HL-60/S4 treated with phorbol 12-myristate 13-acetate at 8.2 ng/mL for 4 days and 3 days (cell line): ENCODE data around the gene C2CD3.

Experiments
- in situ Hi-C: fragments of 300-500 bp; cut with MboI; formaldehyde crosslinking; loops from 2 replicates; pipeline ENCODE4 v1.15.0; 2022; ENCODE audit warnings: low sequenced_read_pairs

The C2CD3 gene

DNA sequence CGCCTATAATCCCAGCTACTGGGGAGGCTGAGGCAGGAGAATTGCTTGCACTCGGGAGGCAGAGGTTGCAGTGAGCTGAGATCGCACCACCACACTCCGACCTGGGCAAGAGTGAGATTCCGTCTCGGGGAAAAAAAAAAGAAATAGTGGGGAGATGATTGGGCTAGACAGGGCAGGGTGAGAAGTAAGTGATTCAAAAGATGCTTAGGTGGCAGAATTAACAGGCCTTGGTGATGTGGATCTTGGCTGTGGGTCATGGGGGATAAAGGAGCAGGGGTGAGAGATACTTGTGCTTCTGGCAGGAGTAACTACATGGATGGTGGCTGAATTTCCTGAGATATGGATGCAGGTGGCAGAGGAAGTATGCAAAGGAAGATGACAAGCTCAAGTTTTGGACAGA is 148.8 kb downstream of the C2CD3 start:
- in situ Hi-C loops, result no loop called here

DNA sequence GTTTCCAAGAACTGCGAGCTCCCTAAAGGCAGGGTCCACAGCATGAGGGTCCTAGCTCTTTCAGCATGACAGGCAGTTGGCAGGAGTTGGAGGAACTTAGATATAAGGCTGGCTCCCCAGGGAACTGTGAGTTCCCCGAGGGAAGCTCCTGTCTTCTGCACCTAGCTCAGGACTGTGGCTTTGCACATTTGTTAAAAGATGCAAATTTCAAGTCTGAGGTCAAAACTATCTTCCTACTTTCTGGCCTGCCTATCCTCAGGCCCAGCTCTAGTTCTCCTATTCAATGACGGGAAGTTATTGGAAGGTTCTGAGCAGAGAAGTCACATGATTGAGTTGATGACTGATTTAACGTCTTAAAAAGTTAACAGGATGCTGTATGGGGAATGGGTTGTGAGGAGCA is 150.3 kb downstream of the C2CD3 start:
- in situ Hi-C loops, result no loop called here

DNA sequence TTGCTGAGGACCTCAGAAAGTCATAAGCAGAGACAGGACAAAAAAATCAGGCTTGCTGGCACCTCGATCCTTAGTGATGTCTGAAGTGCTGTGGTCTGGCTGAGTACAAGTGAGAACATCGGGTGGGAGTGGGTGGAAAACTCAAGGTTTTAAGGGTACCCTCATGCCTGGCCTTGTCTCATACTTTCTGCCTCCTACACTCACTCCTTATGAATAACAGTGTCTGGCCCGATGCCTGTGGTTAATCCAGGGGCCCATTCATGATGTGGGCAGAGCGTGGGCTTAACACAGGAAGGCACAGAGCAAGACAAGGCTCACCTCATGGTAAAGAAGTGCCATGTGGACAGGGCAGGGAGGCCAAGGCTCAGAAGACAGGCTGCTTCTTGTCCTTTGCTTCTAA is 150.9 kb downstream of the C2CD3 start:
- in situ Hi-C loops, result no loop called here

DNA sequence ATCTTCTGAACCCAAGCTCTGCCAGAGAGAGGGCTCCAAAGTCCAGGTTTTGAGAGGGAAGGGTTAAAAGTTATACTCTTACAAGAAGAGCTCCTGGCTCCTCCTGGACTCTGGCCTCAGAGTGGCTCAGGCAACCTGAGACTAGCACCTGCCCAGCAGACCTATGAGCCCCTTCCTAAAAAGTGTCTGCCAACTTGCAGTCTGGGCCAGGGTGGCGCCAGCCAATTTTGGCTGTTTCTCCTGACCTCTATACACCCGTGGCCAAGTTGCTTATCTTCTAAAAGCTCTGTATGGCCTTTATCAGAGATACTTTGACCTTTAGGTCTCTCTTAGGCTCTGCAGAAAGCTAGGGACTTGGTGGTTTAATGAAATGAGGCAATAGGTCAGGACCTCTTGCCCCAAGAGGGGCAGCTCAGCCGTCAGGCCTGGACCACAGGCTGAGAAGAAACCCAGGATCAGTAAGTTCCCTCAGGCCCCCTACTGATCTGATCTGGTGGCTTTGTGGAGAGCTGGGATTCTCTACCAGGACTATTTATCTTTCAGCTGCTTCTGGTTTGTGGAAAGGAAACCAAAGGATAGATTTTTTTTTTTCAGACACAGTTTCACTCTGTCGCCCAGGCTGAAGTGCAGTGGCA is 151.6 kb downstream of the C2CD3 start:
- in situ Hi-C loops, result no loop called here

DNA sequence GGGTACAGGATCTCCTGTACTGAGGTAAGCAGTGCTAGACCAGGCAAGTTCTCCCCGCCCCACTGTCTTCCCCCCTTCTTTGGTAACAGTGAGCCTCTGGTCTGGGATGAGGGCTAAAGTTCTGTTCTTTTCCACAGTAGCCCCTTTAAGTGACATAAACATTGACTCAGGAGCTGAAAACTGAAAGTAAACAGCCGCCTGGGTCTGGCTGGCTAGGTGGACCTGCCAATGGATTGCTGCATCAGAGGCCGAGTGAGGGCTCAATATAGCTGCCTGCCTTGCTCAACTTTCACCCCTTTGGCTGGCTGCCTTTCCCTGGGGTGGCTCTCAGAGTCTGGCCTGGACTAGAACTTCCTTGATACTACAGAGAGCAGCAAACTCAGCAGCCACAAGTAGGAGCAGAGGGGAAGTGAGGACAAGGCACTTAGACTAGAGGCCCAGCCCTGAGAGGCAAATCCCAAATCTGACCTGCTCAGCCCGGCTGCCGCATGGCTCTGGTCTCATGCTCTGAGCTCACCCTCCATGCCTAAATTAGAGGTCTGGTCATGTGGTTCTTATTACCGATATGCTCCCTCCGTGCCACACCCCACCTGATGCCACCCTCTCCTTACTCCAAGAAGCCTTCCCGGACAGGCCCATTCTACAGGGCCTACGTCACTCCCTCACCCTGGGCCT is 152.3 kb downstream of the C2CD3 start:
- in situ Hi-C loops, result no loop called here

DNA sequence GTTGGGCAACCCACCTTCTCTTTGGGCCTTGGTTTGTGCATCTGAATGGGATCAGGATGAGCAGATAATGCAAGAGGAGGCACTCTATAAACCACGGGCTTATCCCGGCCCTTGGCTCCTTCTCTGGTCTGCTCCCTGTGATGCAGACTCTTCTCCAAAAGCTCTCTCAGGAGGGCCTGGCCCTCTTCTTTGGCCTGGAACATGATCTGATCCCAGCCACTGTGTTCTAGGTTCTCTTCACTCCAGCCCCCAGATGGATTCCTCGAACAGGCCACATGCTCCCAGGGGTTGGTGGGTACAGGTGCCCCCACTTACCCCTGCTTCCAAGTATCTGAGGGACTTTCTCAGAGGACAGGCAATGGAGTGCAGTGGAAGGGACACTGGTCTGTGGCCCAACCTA is 153.2 kb downstream of the C2CD3 start:
- in situ Hi-C loops, result no loop called here

DNA sequence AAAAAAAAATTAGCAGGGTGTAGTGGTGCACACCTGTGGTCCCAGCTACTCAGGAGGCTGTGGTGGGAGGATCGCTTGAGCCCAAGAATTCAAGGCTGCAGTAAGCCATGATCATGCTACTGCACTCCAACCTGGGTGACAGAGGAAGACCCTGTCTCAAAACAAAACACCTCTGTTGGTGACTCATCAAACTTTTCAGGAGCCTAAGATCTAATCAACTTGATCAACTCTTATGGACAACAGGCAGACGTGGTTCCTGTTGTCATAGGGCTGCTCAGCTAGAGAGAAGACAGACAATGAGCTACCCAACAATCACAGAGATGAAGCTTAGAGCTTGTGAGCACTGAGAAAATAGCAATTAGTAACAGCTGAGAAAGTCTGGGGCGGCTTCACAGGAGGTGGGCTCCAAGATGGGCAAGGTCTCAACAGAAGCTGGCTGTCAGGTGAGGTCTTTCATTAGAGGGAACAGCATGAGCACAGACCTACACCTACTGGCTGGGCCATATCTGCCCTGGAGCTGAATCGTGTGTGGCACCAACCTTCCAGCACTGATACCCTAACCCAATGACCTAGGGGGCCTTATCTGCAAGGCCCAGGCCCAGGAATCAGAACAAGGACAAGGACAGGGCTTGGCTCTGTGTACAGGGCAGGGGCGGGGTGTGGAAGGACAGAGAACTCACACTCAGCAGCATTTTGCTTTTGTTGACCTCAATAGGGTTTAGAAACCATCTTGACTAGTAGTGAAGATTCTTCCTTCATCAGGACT is 154.7 kb downstream of the C2CD3 start:
- in situ Hi-C loops, result no loop called here

DNA sequence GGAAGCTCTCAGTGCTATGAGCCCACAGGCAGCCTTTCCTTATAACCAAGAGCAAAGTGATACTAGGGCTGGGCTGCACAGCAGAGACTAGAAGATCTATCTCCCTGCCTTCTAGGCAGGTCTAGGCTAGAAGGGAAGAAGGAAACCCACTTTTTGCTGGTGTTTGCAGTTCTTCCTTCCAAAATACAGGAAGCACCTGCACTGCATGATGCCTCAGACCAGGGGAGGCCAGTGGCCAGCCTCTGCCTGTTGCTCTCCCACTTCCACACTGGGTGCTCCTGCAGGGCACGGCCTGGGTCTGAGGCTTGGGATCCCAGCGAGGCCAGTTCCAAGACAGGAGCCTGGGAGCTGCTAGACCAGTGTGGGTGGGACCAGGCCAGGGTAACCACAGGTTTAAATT is 155.9 kb downstream of the C2CD3 start:
- in situ Hi-C loops, result no loop called here

DNA sequence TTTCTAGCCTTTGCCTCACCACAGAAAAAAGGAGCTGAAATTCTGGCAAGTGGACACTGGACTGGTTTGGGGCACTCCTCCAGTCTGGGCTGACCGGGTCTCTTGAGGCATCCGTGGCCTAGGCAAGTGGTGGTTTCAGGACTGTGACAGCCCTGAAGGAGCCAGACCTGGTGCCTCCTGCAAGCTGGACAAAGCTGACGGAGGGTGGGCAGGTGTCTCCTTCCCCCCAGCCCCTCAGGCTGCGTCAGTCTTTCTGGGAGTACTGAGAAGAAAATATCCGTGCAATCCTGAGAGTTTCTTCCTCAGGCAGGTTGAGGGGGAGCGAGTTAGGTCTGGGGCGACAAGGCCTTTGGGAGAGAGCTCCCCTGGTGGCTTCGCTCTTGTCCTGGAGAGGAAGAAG is 157.7 kb downstream of the C2CD3 start:
- in situ Hi-C loops, result no loop called here

DNA sequence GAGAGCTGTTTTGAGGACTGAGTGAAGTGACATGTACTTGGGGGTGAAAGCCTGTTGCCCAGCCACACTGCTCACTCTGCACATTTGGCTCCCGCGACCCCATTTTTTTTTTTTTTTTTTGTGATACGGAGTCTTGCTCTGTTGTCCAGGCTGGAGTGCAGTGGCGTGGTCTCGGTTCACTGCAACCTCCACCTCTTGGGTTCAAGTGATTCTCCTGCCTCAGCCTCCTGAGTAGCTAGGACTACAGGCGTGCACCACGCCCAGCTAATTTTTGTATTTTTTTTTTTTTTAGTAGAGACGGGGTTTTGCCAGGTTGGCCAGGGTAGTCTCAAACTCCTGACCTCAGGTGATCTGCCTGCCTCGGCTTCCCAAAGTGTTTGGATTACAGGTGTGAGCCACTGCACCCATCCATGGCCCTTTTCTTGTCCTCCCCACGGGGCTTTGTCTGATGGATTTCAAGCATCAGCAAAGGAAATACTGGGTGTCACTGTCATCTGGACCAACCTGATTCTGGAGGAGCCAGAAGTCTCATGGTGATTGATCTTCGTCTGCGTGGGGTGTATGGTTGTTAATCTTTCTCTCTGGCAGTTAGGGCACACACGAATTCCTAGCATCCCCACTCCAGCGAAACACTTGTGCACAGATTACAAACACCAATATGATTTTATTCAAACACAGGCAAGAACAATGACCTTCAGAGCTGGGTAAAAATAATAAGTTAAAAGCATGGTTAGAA is 158.6 kb downstream of the C2CD3 start:
- in situ Hi-C loops, result no loop called here

DNA sequence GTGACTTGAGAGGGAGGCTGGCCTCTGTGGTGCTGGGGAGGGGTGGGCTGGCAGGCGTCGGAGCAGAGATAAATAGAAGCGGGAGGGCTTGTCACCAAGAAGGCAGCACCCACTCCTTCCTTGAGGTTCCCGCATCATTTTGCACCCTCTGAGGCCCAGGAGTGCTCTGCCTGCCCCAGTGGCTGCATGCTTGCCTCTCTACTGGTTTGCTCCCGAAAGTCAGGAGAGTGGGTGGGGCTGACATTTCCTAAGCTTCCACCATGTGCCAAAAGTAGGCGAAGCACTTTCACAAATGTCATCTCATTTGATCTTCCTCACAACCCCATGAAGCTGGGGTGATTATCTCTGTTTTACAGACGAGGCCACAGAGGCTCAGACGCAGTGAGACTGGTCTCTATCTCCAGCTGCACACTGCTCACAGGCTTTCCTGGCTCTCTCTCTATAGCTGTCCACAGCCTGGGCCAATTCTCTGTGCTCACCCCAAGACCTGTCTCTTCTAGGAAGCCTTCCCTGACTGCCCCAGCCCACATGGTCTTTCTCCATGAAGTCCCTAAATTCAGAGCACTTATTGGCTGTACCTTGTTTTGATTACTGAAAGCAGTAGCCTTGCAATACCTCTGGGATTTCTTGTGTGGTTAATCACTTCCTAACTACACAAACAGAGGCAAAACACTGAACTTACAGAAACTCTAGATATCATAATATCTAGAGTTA is 159.3 kb downstream of the C2CD3 start:
- in situ Hi-C loops, result no loop called here

DNA sequence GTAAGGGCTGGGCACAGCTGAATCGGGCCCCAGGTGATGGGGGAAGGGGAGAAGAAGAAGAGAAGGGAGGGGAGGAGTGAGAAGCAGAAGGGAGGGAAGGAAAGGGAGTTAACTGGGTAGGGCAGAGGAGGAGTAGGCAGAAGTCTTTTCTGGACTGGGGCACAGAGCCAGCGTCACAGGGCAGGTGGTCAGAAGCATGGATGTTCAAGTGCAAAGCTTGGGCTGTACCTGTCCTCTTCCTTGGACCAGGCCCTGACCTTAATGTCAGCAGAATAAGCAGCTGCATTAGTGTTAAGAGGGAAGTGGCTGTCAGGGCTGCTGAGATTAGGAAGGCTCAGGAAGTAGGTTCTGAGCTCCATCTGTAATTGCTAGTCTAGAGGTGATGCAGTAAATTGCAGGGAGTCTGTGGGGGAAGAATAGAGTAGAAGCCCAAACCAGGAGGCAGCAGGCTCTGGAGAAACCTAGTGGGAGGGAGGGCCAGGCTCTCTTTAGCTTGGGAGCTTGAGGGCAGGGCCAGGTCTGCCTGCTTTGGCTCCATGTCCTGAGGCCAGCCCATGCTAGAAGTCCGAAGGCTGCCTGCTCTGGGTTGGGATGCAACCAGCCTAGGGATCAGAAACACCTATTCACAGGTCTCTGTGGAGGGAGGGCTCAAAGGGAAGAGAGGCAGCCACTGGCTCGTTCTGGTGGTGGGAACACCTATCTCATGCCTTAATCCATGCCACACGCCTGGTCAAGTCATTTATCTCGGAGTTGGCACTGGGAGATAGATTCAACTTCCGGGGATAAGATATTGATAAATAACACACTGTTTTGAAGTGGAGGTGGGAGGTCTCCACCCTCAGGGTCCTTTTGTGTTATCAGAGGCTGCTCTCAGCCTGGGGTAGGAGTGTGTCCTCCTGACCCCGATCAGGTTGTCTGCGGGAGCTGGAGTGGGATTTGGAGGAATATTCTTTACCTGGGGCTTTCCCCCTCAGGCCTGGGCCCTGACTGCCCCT is 160.2 kb downstream of the C2CD3 start:
- in situ Hi-C loops, result no loop called here

DNA sequence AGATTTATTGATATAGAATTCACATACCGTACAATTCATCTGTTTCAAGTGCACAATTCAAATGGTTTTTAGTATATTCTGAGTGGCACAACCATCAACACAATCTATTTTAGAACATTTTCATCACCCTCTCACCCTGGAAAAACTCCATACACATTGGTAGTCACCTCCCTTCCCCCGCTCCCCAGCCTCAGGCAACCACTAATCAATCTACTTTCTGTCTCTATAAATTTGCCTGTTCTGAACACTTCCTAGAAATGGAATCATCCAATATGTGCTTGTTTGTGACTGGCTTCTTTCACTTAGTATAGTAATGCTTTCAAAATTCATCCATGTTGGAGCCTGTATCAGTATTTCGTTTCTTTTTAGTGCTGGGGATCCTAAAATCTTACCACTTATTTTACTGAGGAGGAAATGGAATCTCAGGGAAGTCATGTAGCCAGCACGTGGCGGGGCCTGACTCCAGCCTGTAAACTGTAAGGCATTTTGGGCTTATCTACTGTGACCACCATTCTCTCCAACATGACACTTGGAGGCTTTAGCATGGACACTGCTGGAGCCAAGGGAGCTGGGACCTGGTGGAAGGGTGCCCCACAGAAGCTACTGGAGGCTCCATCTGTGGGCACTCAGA is 161.0 kb downstream of the C2CD3 start:
- in situ Hi-C loops, result no loop called here

DNA sequence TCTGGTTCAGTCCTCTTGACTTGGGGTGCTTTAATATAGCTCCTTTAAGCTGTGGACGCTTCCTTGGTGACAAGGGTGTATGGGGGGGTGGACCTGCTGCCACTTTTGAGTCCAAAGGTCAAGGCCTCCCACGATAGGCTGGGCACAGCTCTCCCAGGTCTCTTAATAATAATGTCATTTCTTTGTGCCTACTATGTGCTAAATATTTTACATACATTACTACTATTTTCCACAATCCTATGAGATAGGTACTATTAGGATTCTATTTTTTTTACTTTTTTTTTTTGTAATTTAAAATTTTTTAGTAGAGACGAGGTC is 161.6 kb downstream of the C2CD3 start:
- in situ Hi-C loops, result no loop called here

DNA sequence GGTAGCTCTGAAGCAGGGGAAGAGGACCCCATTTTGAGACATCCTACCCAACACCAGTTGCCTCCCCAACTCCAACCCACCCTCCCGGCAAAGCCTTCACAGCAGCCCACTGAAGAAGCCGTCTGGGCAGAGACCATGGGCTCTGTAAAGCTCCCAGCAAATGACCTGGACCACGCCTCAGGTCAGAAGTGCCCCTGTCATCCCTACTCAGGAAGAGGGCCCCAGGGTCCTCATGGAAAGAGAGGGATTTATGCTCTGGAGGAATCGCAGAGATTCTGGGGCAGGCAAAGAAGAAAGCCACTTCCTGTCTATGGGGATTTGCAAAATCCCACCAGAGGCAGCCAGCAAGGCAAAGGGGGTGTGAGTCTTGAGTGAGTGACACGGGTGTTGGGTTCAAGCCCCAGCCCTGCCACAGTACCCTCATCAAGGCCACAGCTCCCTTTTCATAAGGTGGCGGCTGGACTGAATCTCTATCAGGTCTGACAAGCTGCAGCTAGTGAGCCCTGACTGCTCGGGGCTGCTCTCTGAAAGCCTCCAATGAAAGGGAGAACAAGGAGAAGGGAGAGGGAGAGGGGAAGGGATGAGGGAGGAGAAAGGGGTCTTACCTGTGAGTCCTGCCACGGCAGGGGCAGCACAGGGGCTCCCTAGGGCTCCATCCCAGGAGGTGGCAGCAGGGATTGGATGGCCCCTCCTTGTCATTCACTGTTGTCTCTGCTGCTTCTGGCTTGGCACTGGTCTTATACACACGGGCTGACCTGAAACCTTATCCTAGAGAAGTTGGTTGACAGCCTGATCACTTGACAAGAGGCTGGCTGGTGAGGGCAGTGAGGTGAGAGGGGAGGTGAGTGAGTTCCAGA is 162.2 kb downstream of the C2CD3 start, which contains the start of gene UCP3:
Gene UCP3 (minus strand): TSS at position 713 of the 857 bp plus-strand sequence. CDS start 2,043 bp downstream, outside the sequence.
- in situ Hi-C loops, result no loop called here

DNA sequence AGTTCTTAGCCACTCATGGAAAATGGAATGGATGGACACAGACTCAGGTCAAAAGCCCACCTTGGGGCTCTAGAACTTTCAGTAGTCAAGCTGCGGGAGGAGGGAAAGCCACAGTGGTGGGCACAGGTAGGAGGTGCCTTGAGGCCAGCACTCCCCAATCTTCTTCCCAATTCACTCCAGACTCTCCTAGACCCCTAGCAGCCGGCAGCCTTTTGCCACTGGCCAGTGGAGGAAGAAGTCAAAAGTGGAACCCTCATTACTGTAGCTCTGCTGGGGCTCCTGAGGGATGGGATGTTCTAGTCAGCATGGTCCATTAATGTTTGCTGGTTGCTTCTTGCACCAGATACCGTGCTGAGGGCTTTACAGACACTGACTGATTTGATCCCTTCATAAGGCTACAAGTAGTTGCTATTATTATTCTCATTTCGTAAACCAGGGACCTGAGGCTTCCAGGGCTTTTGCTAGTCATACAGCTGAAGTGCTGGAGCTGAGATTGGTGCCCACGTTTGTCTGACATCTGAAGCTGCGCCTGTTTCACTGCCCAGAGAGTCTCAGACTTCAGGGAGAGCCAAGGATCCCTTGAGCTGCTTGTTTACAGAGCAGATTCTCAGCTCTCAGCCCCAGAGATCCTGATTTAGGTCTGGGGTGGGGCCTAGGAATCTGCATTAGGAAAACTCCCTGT is 163.0 kb downstream of the C2CD3 start:
- in situ Hi-C loops, result no loop called here

DNA sequence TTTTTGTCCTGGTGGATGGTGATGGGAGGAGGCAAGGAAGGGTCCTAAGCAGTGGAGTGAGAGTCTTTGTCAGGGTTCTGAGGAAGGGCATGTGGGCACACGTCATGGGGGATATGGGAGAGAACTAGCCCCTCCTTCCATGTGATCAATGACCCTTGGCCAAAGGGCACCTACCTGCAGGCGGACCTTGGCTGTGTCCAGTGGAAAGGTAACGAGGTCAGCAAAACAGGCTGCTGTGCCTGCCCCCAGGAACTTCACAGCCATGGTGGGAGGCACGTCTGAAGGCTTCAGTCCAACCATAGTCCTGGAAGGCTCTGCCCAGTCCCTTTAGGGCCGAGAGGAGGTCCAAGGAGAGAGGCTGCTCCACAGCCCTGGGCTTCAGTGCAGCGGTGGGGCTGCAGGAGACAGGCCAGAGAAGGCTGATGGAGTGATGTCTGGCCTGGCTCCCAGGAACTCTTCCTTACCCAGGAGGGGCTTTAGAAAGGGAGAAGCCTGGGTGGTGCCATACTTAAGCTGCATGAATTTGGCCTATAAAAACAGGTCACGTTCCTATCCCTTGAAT is 164.0 kb downstream of the C2CD3 start:
- in situ Hi-C loops, result no loop called here
